GM12891 (cell line): ENCODE data around the gene SWAP70.

ENCODE experiments used
- POLR2A ChIP-seq: IDR thresholded peaks from 2 replicates; pipeline ENCODE4 v1.6.1; 2011; ENCODE audit warnings: low read depth, low read length, control low read depth
- TAF1 ChIP-seq: IDR thresholded peaks from 2 replicates; pipeline ENCODE4 v1.6.1; 2011; ENCODE audit warnings: low read depth, low read length, control low read depth

DNA sequence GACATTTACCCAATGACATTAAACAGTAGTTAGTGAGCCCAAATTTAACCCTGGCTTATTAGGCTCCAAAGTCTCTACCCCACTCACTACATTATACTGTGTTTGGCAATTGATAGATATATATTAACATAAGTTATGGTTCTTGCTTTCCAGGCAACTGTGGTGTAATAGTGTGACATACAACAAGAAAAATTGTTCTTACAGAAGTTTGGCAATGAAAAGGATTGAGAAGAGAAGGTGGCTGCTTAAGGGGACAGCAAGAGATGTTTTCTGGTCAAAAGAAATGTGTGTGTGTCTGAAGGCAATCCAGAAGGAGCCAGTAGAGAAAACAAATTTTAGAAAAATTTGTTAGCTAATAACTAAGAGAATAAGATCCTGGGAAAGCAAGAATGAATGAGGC is 132.4 kb downstream of the SWAP70 start:
- TF ChIP-seq POLR2A (no peak), TAF1 (no peak)
